ENCODE results near the gene DYNLT4.
A peak's percentile ranks its signal among the peaks of the same experiment; 100 is the strongest.

Gene DYNLT4

DNA sequence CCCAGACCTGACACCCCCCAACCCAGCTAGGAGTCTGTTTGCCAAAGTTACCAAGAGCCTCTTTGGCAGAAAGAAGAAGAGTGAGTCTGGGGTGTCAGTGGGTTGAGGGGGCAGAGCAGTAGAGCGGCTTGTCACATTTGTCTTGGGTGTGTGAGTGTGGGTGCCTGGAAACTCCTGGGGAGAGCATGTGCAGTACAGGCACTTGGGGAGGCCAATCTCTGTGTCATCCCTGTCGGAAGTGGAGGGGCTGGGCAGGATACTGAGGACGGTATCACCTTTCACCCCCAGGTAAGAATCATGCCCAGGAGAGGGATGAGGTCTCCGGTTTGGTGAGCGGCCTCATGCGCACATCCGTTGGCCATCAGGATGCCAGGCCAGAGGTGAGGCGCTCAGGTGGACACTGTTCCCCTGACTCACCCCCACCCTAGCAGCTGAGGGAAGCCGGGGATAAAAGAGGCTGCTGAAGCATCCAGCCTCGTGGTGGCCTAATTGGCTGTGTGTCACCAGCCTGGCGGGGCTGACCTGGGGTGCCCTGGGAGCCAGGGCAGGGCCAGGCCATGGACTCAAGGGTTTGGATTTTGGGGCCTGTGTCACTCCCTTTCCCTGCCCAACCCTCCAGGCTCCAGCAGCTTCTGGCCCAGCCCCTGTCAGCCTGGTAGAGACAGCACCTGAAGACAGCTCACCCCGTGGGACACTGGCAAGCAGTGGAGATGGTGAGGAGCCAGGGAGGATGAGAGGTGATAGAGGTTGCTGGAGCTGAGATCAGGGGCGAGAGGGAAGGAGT is 3.6 kb downstream of the DYNLT4 start:
- no peak overlapping the region for H3K4me2 ChIP-seq
- peaks cover 44% of the 10 kb centered on the region for H3K4me1 ChIP-seq (ENCODE audit: low read depth, poor library complexity, severe bottlenecking)
- TF ChIP-seq, protein P1, sequence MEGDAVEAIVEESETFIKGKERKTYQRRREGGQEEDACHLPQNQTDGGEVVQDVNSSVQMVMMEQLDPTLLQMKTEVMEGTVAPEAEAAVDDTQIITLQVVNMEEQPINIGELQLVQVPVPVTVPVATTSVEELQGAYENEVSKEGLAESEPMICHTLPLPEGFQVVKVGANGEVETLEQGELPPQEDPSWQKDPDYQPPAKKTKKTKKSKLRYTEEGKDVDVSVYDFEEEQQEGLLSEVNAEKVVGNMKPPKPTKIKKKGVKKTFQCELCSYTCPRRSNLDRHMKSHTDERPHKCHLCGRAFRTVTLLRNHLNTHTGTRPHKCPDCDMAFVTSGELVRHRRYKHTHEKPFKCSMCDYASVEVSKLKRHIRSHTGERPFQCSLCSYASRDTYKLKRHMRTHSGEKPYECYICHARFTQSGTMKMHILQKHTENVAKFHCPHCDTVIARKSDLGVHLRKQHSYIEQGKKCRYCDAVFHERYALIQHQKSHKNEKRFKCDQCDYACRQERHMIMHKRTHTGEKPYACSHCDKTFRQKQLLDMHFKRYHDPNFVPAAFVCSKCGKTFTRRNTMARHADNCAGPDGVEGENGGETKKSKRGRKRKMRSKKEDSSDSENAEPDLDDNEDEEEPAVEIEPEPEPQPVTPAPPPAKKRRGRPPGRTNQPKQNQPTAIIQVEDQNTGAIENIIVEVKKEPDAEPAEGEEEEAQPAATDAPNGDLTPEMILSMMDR (conservative IDR thresholded peaks at IDR 0.05; ENCODE audit: low read depth, low read length), result no peak
- no peaks in the 10 kb centered on the region for H3K36me3 ChIP-seq (ENCODE audit: insufficient read depth)
- H3K4me3 ChIP-seq (IDR thresholded peaks at IDR 0.05; ENCODE audit: insufficient read depth, low read depth, low read length), result no peak overlapping the region
- no peaks in the 10 kb centered on the region for H4K20me1 ChIP-seq (ENCODE audit: insufficient read depth)
- no peak overlapping the region for H2AFZ ChIP-seq (ENCODE audit: low read depth)
- H3K9ac ChIP-seq, result no peak overlapping the region
- H3K27me3 ChIP-seq (ENCODE audit: insufficient read depth, low read depth), result no peaks in the 10 kb centered on the region
- no peak overlapping the region for H3K27ac ChIP-seq
- peaks cover 12% of the 10 kb centered on the region for H3K79me2 ChIP-seq (ENCODE audit: insufficient read depth, low read depth)

DNA sequence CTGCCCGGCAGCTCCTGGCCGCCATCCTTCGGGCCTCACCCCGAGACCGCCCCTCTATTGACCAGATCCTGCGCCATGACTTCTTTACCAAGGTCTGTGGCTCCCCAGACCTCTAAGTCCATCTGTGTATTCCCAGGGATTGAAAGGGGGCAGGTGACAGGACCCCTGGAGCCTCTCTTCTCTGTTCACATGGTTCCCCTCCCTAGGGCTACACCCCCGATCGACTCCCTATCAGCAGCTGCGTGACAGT is 4.2 kb downstream of the DYNLT4 start:
- Histone ChIP-seq H4K20me1 (ENCODE audit: insufficient read depth) (no peaks in the 10 kb centered on the region), H3K27me3 (ENCODE audit: insufficient read depth, low read depth) (no peaks in the 10 kb centered on the region), H3K4me3 (IDR thresholded peaks at IDR 0.05; ENCODE audit: insufficient read depth, low read depth, low read length) (no peak overlapping the region), H3K4me2 (no peak overlapping the region), H3K79me2 (ENCODE audit: insufficient read depth, low read depth) (peaks cover 12% of the 10 kb centered on the region), H2AFZ (ENCODE audit: low read depth) (no peak overlapping the region), H3K4me1 (ENCODE audit: low read depth, poor library complexity, severe bottlenecking) (peaks cover 41% of the 10 kb centered on the region), H3K27ac (no peak overlapping the region), H3K36me3 (ENCODE audit: insufficient read depth) (no peaks in the 10 kb centered on the region), H3K9ac (no peak overlapping the region)
- TF ChIP-seq, protein P1 (conservative IDR thresholded peaks at IDR 0.05; ENCODE audit: low read depth, low read length), result no peak

DNA sequence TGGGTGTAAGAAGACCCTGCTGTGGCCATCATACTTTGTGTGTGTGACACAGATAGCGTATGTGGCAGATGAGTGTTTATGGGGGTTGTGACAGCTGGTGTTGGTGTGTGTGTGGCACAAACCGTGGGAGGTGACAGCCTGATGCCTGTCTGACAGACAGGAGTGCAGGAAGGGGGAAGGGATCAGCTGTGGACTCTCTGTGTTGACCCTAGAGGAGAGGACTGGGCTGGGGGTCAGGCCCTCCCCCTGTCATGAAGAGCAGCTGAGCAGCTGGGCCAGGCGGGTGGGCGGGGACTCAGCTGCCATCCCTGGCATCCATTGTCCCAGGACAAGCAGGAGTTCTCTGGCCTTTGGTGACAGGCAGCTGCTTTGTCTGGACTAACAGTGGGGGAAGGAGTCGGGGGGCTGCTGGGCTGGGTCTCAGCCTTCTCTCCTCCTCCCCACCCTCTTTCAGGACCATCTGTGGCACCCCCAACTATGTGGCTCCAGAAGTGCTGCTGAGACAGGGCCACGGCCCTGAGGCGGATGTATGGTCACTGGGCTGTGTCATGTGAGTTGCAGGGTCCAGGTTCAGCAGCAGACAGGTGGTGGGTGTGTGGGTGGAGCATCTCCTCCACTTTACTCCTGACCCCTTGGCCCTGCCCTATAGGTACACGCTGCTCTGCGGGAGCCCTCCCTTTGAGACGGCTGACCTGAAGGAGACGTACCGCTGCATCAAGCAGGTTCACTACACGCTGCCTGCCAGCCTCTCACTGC is 4.7 kb downstream of the DYNLT4 start:
- Histone ChIP-seq H3K36me3 (ENCODE audit: insufficient read depth) (no peaks in the 10 kb centered on the region), H3K4me2 (peak overlapping the region; percentile 37; the same call in 1 of the 2 replicates), H4K20me1 (ENCODE audit: insufficient read depth) (no peaks in the 10 kb centered on the region), H3K4me3 (IDR thresholded peaks at IDR 0.05; ENCODE audit: insufficient read depth, low read depth, low read length) (no peak overlapping the region), H2AFZ (ENCODE audit: low read depth) (no peak overlapping the region), H3K79me2 (ENCODE audit: insufficient read depth, low read depth) (peaks cover 12% of the 10 kb centered on the region), H3K9ac (no peak overlapping the region), H3K27ac (no peak overlapping the region), H3K27me3 (ENCODE audit: insufficient read depth, low read depth) (no peaks in the 10 kb centered on the region), H3K4me1 (ENCODE audit: low read depth, poor library complexity, severe bottlenecking) (peaks cover 36% of the 10 kb centered on the region)
- TF ChIP-seq, protein P1 (conservative IDR thresholded peaks at IDR 0.05; ENCODE audit: low read depth, low read length), result no peak

DNA sequence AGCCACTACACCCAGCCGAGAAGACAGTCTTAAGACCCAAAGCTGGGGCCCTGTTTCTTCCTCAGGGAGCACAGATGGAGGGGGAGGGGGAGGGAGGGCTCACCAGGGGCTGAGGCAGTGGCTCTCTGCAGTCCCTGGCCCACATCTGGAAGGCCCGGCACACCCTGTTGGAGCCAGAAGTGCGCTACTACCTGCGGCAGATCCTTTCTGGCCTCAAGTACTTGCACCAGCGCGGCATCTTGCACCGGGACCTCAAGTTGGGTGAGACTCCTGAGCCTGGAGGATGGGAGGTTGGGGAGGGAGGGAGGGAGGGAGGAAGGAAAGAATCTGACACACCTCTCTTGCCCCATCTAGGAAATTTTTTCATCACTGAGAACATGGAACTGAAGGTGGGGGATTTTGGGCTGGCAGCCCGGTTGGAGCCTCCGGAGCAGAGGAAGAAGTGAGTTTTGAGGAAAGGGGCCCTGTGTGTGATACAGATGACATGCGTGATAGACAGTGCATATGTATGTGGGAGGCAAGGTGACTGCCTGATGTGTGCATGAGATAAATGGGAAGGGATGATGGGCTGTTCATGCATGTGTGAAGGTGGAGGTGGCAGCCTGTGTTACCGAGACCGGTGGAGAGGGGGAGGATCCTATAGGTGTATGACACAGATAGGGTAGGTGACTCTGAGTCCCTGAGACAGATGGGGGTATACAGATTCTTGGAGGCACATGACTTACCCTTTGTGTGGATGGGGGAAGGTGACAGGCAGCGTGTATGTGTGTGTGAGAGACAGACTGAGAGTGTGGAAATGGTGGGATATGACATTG is 5.5 kb downstream of the DYNLT4 start:
- H3K9ac ChIP-seq, result no peak overlapping the region
- H2AFZ ChIP-seq (ENCODE audit: low read depth), result no peak overlapping the region
- TF ChIP-seq, protein P1 (conservative IDR thresholded peaks at IDR 0.05; ENCODE audit: low read depth, low read length), result no peak
- no peak overlapping the region for H3K27ac ChIP-seq
- H3K4me3 ChIP-seq (IDR thresholded peaks at IDR 0.05; ENCODE audit: insufficient read depth, low read depth, low read length), result peak overlapping the region; percentile 2
- peaks cover 12% of the 10 kb centered on the region for H3K79me2 ChIP-seq (ENCODE audit: insufficient read depth, low read depth)
- no peaks in the 10 kb centered on the region for H4K20me1 ChIP-seq (ENCODE audit: insufficient read depth)
- H3K4me2 ChIP-seq, result peak overlapping the region; percentile 86; the same call in 1 of the 2 replicates
- H3K36me3 ChIP-seq (ENCODE audit: insufficient read depth), result no peaks in the 10 kb centered on the region
- H3K27me3 ChIP-seq (ENCODE audit: insufficient read depth, low read depth), result no peaks in the 10 kb centered on the region
- H3K4me1 ChIP-seq (ENCODE audit: low read depth, poor library complexity, severe bottlenecking), result peaks cover 28% of the 10 kb centered on the region
